ENCODE results near the gene PKNOX2.

PKNOX2 gene

GRCh38 chr11:125174686-125175085, 10.1 kb downstream of the PKNOX2 start:
- no peak for DNase-seq

DNA sequence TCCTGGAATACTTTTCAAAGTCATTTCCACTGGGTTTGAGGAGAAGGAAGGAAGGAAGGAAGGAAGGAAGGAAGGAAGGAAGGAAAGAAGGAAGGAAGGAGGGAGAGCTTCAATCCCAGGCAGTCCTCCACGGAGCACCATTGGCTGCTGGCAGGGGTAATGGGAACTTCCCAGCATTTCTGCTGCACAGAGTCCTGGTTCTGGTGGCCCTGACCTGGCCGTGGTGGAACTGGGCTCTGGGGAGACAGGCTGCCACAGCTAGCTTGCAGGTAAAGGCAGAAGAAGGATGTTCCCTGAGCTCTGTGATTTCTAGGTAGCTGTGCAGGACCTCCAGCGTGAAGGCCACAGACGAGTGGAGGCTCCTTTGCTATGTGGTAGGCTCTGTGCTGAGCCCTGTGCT, 10.6 kb downstream of the PKNOX2 start:
- DNase-seq: no peak

GRCh38 chr11:125175896-125176575, 11.5 kb downstream of the PKNOX2 start:
- no peak for DNase-seq

DNA sequence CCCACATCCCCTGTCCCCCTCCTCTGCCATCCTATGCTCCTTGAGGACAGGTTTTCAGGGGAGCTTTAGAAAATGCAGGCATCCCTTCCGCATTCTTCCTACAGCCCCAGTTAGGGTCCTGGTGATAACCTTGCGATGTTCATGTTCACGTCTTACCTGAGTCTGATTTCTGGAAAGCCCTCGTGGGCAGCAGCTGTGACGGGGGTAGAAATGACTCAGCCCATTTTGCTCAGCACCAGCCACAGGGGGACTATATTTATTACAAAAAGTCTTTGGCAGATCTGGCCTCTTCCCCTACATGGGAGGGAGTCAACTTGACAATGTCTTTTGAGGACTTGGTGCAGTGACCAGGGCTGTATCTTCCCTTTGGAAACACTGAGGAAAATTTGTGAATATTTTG, 12.3 kb downstream of the PKNOX2 start:
- DNase-seq: no peak

DNA sequence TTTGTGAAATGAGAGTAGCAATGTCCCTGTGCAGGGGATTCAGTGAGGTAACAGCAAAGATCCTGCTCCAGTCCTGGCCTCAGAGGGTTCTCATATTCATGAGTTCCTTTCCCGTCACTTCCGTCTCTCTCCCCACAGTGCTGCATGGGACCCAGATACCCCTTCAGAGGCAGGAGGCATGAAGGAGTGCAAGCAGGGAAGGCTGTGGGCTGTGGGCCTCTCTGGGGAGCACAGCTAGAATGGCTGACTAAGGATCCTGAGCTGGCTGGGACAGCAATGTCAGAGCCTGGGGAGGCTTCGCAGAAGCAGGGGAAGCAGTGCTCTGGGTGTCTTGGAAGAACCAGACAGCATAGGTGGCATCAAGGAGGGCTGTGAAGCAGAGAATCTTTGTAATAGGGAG, 13.0 kb downstream of the PKNOX2 start:
- DNase-seq: no peak

DNA sequence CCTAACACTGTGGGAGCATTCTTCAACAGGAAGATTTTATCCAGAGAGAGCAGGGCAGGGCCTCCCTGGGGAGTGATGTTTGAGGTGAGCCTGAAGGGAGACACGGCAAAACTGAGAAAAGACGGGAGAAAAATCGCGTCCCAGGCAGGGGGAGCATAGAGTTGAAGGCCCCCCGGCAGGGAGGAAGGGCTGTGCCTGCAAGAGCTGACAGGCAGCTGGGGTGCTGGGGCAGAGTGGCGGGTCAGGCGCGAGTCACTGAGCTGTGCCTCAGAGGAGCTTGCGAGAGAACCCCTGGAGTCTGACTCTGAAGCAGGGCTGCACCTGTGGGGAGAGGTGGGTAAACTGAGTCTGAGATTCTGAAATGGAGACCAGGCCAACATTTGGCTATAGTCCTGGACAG, 14.8 kb downstream of the PKNOX2 start:
- no peak for DNase-seq

DNA sequence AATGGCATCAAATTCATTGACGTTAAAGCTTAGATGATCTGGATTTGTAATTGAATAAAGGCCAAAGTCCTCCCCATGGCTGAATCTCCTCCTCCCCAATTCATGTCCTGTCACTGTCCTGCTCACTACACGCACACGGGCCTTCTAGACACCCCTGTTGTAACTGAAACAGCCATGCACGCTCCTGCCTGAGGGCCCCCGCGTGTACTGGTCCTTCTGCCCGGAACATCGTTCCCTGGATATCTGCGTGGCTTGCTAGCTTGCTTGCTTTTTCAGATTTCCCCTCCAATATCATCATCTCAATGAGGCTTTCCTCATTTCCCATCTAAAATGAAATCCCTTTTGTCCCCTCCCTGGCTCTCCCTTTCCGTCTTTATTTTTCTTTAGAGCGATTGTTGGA, 15.3 kb downstream of the PKNOX2 start:
- DNase-seq: no peak

GRCh38 chr11:125180413-125181305, 16.1 kb downstream of the PKNOX2 start:
- DNase-seq: no peak

GRCh38 chr11:125182573-125182972, 18.0 kb downstream of the PKNOX2 start:
- no peak for DNase-seq

DNA sequence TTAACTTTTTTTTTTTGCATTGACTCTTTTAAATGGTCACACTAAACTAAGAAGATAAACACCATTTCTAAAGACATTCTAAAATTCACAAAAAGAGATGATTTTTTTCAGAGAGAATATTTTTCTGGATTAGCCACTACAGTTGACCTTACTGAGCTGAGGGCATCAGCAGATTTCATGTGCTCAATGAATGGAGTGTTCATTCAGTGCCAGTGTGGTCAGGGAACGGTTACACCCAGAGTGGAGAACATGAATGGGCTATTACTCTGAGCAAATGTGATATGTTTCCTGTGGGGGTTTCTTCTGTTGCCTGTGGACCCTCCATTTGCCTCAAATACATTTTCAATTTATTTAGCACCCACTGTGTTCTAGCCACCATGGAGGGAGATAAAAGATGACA, 19.1 kb downstream of the PKNOX2 start:
- no peak for DNase-seq

- DNase-seq: no peak
These were observed 23.5 kb downstream of the PKNOX2 start for GRCh38 chr11:125188021-125188420.

GRCh38 chr11:125190566-125190965, 26.0 kb downstream of the PKNOX2 start:
- no peak for DNase-seq

DNA sequence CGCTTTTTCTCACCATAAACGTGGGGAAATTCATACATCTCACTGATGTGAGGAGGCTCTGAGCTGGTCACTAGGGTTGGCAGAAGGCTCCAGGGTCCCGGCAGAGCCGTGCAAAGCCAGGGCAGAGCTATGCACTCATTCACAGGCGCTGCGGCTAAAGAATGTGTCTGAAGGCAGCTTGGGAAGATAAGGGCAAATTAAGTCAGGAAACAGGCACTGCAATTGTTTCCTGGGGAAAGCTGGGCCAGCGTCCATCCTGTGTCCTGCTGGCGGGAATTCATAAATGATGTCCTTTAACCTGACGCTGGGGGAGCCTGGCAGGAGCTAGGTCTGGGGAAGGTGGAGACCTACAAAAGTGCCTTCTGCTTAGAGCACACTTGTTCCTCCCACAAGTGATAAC, 27.6 kb downstream of the PKNOX2 start:
- no peak for DNase-seq

- no peak for DNase-seq
These were observed 28.3 kb downstream of the PKNOX2 start for GRCh38 chr11:125192717-125193415.

- no peak for DNase-seq
These were observed 28.8 kb downstream of the PKNOX2 start for GRCh38 chr11:125193416-125193726.

DNA sequence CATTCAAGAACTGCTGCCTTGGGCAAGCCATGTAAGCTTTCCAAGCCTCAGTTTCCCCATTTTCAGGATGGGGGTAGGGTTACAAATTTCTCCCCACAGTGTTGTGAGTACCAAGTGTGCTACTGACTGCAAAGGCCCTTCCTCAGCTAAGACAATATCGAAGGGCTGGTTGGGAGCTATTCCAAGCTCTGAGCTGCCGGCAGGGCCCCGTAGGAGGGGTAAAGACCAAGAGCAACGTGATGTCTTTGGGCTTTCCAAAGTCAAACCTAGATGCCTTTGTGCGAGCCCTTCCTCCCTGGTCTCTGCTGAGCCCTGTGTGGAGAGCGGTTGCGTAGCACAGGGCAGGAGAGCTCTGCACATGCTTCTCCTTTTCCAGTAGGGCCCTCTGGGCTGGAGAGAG, 29.3 kb downstream of the PKNOX2 start:
- no peak for DNase-seq

GRCh38 chr11:125199915-125200314, 35.4 kb downstream of the PKNOX2 start:
- no peak for DNase-seq

DNA sequence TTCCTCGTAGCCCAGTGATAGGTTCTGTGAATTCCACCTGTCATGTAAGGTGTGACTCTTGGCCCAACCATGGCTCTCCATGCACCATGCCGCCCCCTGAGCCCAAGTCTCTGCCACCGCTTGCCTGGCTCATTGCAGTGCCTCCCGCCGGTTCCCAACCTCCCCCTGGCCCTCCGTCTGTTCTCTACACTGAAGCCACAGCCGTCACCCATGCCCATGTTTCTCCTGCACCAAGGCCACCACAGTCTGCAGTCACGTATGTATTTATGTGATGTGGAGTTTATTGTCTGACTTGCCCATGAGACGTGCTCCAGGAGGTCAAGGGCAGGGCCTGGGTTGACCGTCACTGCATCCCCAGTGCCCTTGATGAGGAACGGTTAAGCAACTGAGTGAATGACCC, 35.9 kb downstream of the PKNOX2 start:
- DNase-seq: no peak

DNA sequence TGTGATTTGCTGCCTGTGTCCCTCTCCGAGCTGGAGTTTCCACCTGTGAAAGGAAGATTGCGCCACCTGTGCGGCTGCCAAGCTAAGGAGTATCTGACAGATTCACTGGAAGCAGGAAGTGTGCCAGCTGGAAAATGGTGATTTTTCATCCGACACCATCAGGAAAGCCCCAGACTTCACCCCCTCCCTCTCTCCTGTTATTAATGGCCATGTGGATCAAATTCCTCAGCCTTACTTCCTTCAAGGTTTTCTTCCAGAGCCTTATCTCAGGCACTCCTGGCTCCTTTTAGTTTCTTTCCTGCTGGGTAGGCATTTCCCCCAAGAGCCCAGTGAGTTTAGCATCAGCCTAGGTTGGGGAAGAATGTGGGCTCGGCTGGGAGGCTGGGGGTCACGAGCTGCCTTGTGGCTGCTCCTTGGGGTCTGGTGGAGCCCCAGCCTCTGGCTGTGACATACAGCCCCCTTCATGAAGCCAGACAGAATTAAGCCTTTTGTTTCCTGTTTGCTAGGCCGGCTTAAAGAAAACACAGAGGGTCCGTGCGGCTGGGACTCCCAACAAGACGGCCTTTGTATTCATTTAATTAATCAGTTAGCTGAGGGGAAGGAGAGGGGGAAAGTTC, 37.1 kb downstream of the PKNOX2 start:
- DNase-seq: no peak

- DNase-seq: no peak
These were observed 37.9 kb downstream of the PKNOX2 start for GRCh38 chr11:125202362-125202880.

DNA sequence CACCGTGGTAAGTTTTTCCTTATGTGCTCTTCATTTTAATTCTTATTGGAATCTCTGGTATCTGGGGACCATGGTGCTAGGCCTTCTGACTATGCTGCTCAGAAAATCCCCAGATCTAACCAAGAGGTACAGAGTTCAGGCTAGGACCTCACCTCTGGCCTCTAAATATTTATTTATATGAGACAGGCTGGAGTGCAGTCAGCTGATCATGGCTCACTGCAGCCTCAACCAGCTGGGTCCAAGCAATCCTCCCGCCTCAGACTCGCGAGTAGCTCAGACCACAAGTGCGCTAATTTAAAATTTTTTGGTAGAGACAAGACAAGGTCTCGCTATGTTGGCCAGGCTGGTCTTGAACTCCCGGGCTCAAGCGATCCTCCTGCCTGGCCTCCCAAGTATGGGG, 38.4 kb downstream of the PKNOX2 start:
- DNase-seq: no peak

DNA sequence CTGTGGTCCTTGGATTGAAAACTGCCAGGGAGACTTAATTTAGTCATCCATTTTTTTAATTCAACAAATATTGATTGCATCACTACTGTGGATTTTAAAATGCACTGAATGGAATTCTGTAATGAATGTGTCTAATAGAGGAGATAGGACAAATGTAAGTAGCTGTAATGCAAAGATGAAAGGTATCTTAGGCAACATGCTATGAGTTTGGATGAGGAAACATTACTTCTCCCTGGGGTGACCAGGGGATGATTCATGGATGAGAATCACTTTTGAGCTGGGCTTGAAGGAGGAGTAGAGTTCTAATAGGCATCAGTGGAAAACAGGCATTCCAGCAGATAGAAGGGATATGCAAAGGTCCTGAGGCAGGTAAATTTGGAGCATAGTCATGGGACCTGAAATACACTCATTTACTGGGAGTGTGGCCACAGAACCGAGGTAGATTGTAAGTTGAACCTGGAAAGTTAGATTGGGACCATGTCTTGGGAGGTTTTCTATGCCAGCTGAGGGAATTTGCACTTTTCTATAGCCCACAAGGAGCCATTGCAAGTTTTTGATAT, 43.4 kb downstream of the PKNOX2 start:
- no peak for DNase-seq

DNA sequence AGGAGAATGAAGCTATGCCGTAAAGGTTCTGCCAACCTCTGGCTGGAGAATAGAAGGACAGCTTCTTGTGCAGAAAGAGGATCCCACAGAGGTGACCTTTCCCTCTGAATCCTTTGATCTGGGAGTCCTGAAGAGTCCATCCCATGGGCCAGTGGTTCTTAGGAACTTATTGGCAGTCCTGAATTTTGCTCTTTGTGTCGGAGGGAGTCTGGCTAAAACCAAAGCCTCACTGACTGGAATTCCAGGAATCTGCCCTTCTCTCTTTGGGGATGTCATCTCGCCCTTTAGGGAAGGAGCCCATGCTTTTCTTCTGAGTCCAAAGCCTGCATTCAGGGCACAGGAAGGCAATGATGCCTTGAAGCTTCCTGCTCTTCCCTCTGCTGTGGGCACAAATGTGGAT, 45.5 kb downstream of the PKNOX2 start:
- DNase-seq: no peak

Data from EL (cell line).